HG02678 (cell line): Measurements from ENCODE around the gene PDE9A.
"Not testable (repeated sequence)": the region's sequence is repeated elsewhere in the genome, so short reads cannot be mapped to it uniquely, and the experiment has no call there.

Experiments
- ATAC-seq: cut with Tn5 transposase; IDR thresholded peaks from one replicate; pipeline ENCODE4 v1.9.1; 2021; ENCODE audit warnings: mild to moderate bottlenecking, moderate library complexity; ENCODE audit not compliant: unreplicated experiment

Gene PDE9A

GRCh38 chr21:42624095-42624790 is 29.2 kb upstream of the PDE9A start:
- no peak for ATAC-seq

- no peak for ATAC-seq
Measured at GRCh38 chr21:42624936-42625335, 28.5 kb upstream of the PDE9A start.

- ATAC-seq: no peak
Measured at GRCh38 chr21:42626171-42626570, 27.2 kb upstream of the PDE9A start.

GRCh38 chr21:42627527-42628289 is 25.7 kb upstream of the PDE9A start:
- ATAC-seq: no peak

- ATAC-seq: not testable (repeated sequence)
Measured at GRCh38 chr21:42628466-42629061, 24.9 kb upstream of the PDE9A start.

- no peak for ATAC-seq
Measured at GRCh38 chr21:42629933-42630589, 23.4 kb upstream of the PDE9A start.

GRCh38 chr21:42630626-42631025 is 22.8 kb upstream of the PDE9A start:
- ATAC-seq: no peak

GRCh38 chr21:42631142-42631541 is 22.3 kb upstream of the PDE9A start:
- ATAC-seq: no peak

GRCh38 chr21:42632336-42632751 is 21.1 kb upstream of the PDE9A start:
- no peak for ATAC-seq

GRCh38 chr21:42632771-42633690 is 20.4 kb upstream of the PDE9A start:
- no peak for ATAC-seq

GRCh38 chr21:42633858-42634257 is 19.6 kb upstream of the PDE9A start:
- no peak for ATAC-seq

GRCh38 chr21:42635848-42636519 is 17.4 kb upstream of the PDE9A start:
- no peak for ATAC-seq

GRCh38 chr21:42636520-42637266 is 16.7 kb upstream of the PDE9A start:
- ATAC-seq: no peak

GRCh38 chr21:42637267-42638041 is 16.0 kb upstream of the PDE9A start:
- ATAC-seq: no peak

- no peak for ATAC-seq
Measured at GRCh38 chr21:42638266-42638863, 15.1 kb upstream of the PDE9A start.

- ATAC-seq: no peak
Measured at GRCh38 chr21:42639646-42640152, 13.7 kb upstream of the PDE9A start.

- no peak for ATAC-seq
Measured at GRCh38 chr21:42640486-42640885, 12.9 kb upstream of the PDE9A start.
